ENCODE measurements around the gene HMBS.

DNA sequence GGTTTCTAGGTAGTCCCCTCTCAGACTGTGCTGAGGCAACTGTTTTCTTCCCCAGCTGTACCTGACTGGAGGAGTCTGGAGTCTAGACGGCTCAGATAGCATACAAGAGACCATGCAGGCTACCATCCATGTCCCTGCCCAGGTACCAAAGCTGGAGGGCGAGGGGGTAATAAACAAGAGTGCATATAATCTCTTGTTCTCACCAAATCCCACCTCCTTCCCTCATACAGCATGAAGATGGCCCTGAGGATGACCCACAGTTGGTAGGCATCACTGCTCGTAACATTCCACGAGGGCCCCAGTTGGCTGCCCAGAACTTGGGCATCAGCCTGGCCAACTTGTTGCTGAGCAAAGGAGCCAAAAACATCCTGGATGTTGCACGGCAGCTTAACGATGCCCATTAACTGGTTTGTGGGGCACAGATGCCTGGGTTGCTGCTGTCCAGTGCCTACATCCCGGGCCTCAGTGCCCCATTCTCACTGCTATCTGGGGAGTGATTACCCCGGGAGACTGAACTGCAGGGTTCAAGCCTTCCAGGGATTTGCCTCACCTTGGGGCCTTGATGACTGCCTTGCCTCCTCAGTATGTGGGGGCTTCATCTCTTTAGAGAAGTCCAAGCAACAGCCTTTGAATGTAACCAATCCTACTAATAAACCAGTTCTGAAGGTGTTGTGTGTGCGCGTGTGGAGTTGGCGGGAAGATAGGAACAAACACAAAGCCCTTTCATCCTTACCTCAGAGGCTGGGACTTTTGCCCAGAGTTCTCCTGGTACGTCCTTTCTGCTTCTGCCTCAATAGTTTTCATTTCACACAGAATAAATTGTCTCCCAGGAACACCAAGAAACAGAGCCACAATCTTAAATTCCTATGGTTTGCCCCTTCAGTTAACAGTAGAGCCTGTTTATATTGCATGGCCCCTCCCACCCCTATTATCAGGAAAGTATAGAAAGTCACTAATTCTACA is 8.5 kb downstream of the HMBS start:
- TF ChIP-seq CTCF (IDR thresholded peaks at IDR 0.05) (no peak), POLR2A (IDR thresholded peaks at IDR 0.05) (no peak)

All from body of pancreas (tissue), 4 donors.